Thymus (tissue), 11 donors: ENCODE measurements around the gene FRZB. TPM values are rescaled to one million over a fixed set of nuclear protein-coding genes. Genes with fewer than 3 reads are reported as not detected.
A peak's percentile ranks its signal among the peaks of the same experiment; 100 is the strongest.

Experiments
- DNase-seq, 9 donors: peaks; one replicate each; pipeline ENCODE4 v3.0.0-alpha.2; 2013; ENCODE audit warnings: low spot score in 9 of 9, low read depth in 6 of 9, missing footprints in 1 of 9
- H3K27ac ChIP-seq, 2 donors: one replicate each; pipeline ENCODE4 v1.5.1; 2013; ENCODE audit warnings: control low read depth in 1 of 2, low read depth in 1 of 2, low read length in 1 of 2, mild to moderate bottlenecking in 1 of 2, moderate library complexity in 1 of 2
- H3K27me3 ChIP-seq, 2 donors: one replicate each; pipeline ENCODE4 v1.5.1; 2013; ENCODE audit warnings: low read length in 1 of 2; ENCODE audit not compliant: control insufficient read depth in 2 of 2, insufficient read depth in 1 of 2
- H3K36me3 ChIP-seq, 2 donors: one replicate each; pipeline ENCODE4 v1.5.1; 2013; ENCODE audit warnings: low read length in 1 of 2, mild to moderate bottlenecking in 1 of 2, moderate library complexity in 1 of 2; ENCODE audit not compliant: control insufficient read depth in 2 of 2, insufficient read depth in 2 of 2
- H3K4me1 ChIP-seq, 2 donors: one replicate each; pipeline ENCODE4 v1.5.1; 2013; ENCODE audit warnings: low read length in 2 of 2; ENCODE audit not compliant: control insufficient read depth in 2 of 2, insufficient read depth in 2 of 2
- H3K4me3 ChIP-seq, 2 donors: one replicate each; pipeline ENCODE4 v1.5.1; 2013; ENCODE audit warnings: low read length in 2 of 2, control low read depth in 1 of 2, mild to moderate bottlenecking in 1 of 2
- H3K9me3 ChIP-seq, 2 donors: one replicate each; pipeline ENCODE4 v1.5.1; 2013; ENCODE audit warnings: low read length in 1 of 2, mild to moderate bottlenecking in 1 of 2; ENCODE audit not compliant: control insufficient read depth in 2 of 2, insufficient read depth in 1 of 2
- WGBS: extraction: QIAGEN DNeasy Blood & Tissue Kit; methylation state at CpG from one replicate; pipeline ENCODE4 v1.1.7; 2013; 5-methylcytosine and 5-hydroxymethylcytosine counted together
- polyA plus RNA-seq: library from polyadenylated mRNA; stranded (reverse); fragments of 200-250 nt; gene quantifications from one replicate; pipeline ENCODE4 v1.2.3, GENCODE V29; 2013
- total RNA-seq: library from RNA; stranded (reverse); fragments of 120-200 nt; gene quantifications from one replicate; pipeline ENCODE4 v1.2.4, GENCODE V29; 2013
- donor health status: healthy.

Gene FRZB
- total and polyA plus RNA-seq, 2 donors = 2.5 to 5.0 TPM

- no peak overlapping the region for H3K4me3 ChIP-seq
- DNase-seq = no peak
- no peaks in the 10 kb centered on the region for H3K27me3 ChIP-seq
- H3K27ac ChIP-seq = no peak overlapping the region
- H3K4me1 ChIP-seq = no peaks in the 10 kb centered on the region
- no peaks in the 10 kb centered on the region for H3K36me3 ChIP-seq
- WGBS = 88% methylated on average over 7 of the region's 7 CpGs
- no peaks in the 10 kb centered on the region for H3K9me3 ChIP-seq
Observed at GRCh38 chr2:182907081-182907830, 40.8 kb upstream of the FRZB start.

- no peaks in the 10 kb centered on the region for H3K36me3 ChIP-seq
- H3K27me3 ChIP-seq = no peaks in the 10 kb centered on the region
- no peak overlapping the region for H3K4me3 ChIP-seq
- H3K9me3 ChIP-seq = no peaks in the 10 kb centered on the region
- H3K4me1 ChIP-seq = no peaks in the 10 kb centered on the region
- H3K27ac ChIP-seq = no peak overlapping the region
- no peak for DNase-seq
Observed at GRCh38 chr2:182906454-182906853, 40.0 kb upstream of the FRZB start.

GRCh38 chr2:182904844-182905243 lies 38.4 kb upstream of the FRZB start:
- Histone ChIP-seq H3K4me1 (no peaks in the 10 kb centered on the region), H3K36me3 (no peaks in the 10 kb centered on the region), H3K4me3 (no peak overlapping the region), H3K27me3 (no peaks in the 10 kb centered on the region), H3K9me3 (no peaks in the 10 kb centered on the region), H3K27ac (no peak overlapping the region)
- DNase-seq = peak in 2 of 9 donors; percentile 4 to 25
- WGBS = 92% methylated on average over 1 of the region's 1 CpG

- WGBS = 82% methylated on average over 2 of the region's 2 CpGs
- Histone ChIP-seq H3K36me3 (no peaks in the 10 kb centered on the region), H3K4me1 (no peaks in the 10 kb centered on the region), H3K27ac (no peak overlapping the region), H3K4me3 (no peak overlapping the region), H3K9me3 (no peaks in the 10 kb centered on the region), H3K27me3 (no peaks in the 10 kb centered on the region)
- DNase-seq = no peak
Observed at GRCh38 chr2:182903566-182903965, 37.1 kb upstream of the FRZB start.

GRCh38 chr2:182901748-182902147 lies 35.3 kb upstream of the FRZB start:
- Histone ChIP-seq H3K4me1 (no peaks in the 10 kb centered on the region), H3K9me3 (no peaks in the 10 kb centered on the region), H3K4me3 (no peak overlapping the region), H3K27me3 (no peaks in the 10 kb centered on the region), H3K36me3 (no peaks in the 10 kb centered on the region), H3K27ac (no peak overlapping the region)
- WGBS = 98% methylated on average over 6 of the region's 6 CpGs
- DNase-seq = no peak

- no peak overlapping the region for H3K27ac ChIP-seq
- H3K36me3 ChIP-seq = no peaks in the 10 kb centered on the region
- DNase-seq = no peak
- H3K9me3 ChIP-seq = no peaks in the 10 kb centered on the region
- H3K27me3 ChIP-seq = no peaks in the 10 kb centered on the region
- no peaks in the 10 kb centered on the region for H3K4me1 ChIP-seq
- WGBS = 60% methylated on average over 1 of the region's 1 CpG
- no peak overlapping the region for H3K4me3 ChIP-seq
Observed at GRCh38 chr2:182898718-182899117, 32.3 kb upstream of the FRZB start.

GRCh38 chr2:182897137-182897536 lies 30.7 kb upstream of the FRZB start:
- Histone ChIP-seq H3K4me3 (no peak overlapping the region), H3K27me3 (no peaks in the 10 kb centered on the region), H3K36me3 (no peaks in the 10 kb centered on the region), H3K4me1 (no peaks in the 10 kb centered on the region), H3K9me3 (no peaks in the 10 kb centered on the region), H3K27ac (no peak overlapping the region)
- DNase-seq = no peak
- WGBS = 92% methylated on average over 1 of the region's 1 CpG

GRCh38 chr2:182895798-182896197 lies 29.4 kb upstream of the FRZB start:
- Histone ChIP-seq H3K36me3 (no peaks in the 10 kb centered on the region), H3K9me3 (no peaks in the 10 kb centered on the region), H3K27ac (no peak overlapping the region), H3K27me3 (no peaks in the 10 kb centered on the region), H3K4me3 (no peak overlapping the region), H3K4me1 (no peaks in the 10 kb centered on the region)
- 95% methylated on average over 6 of the region's 6 CpGs for WGBS
- DNase-seq = no peak

GRCh38 chr2:182895169-182895568 lies 28.7 kb upstream of the FRZB start:
- 95% methylated on average over 4 of the region's 4 CpGs for WGBS
- Histone ChIP-seq H3K4me3 (no peak overlapping the region), H3K27me3 (no peaks in the 10 kb centered on the region), H3K27ac (no peak overlapping the region), H3K9me3 (no peaks in the 10 kb centered on the region), H3K36me3 (no peaks in the 10 kb centered on the region), H3K4me1 (no peaks in the 10 kb centered on the region)
- no peak for DNase-seq
